ENCODE results near the gene PTK6.

The PTK6 gene

GRCh38 chr20:63544958-63545516, 7.9 kb upstream of the PTK6 start:
- no peak for DNase-seq (ENCODE audit: low read depth in 1 of 2, low spot score in 1 of 2)
- Histone ChIP-seq H3K27ac (replicated peaks) (no peak overlapping the region), H3K4me3 (replicated peaks; ENCODE audit: insufficient read depth, low read length) (no peak overlapping the region), H3K27me3 (ENCODE audit: insufficient read depth, poor library complexity, severe bottlenecking) (peaks cover 60% of the 10 kb centered on the region)
- no peak for TF ChIP-seq POLR2AphosphoS5 (IDR thresholded peaks at IDR 0.05; ENCODE audit: low read depth)
- no peak for TF ChIP-seq REST (IDR thresholded peaks at IDR 0.05; ENCODE audit: insufficient replicate concordance, low read depth)
- no peak for TF ChIP-seq SPI1 (IDR thresholded peaks at IDR 0.05; ENCODE audit: borderline replicate concordance, low read depth)
- no peak for TF ChIP-seq GABPA (IDR thresholded peaks at IDR 0.05; ENCODE audit: low read depth)
- TF ChIP-seq CTCF (IDR thresholded peaks at IDR 0.05; ENCODE audit: insufficient read depth, low read length), result no peak

- TF ChIP-seq REST (IDR thresholded peaks at IDR 0.05; ENCODE audit: insufficient replicate concordance, low read depth) (no peak), CTCF (IDR thresholded peaks at IDR 0.05; ENCODE audit: insufficient read depth, low read length) (no peak), POLR2AphosphoS5 (IDR thresholded peaks at IDR 0.05; ENCODE audit: low read depth) (no peak), SPI1 (IDR thresholded peaks at IDR 0.05; ENCODE audit: borderline replicate concordance, low read depth) (no peak), GABPA (IDR thresholded peaks at IDR 0.05; ENCODE audit: low read depth) (no peak)
- H3K27ac ChIP-seq (replicated peaks), result no peak overlapping the region
- DNase-seq (ENCODE audit: low read depth in 1 of 2, low spot score in 1 of 2), result no peak
- H3K27me3 ChIP-seq (ENCODE audit: insufficient read depth, poor library complexity, severe bottlenecking), result peaks cover 58% of the 10 kb centered on the region
- H3K4me3 ChIP-seq (replicated peaks; ENCODE audit: insufficient read depth, low read length), result no peak overlapping the region
Observed at GRCh38 chr20:63544241-63544957, 7.2 kb upstream of the PTK6 start.

GRCh38 chr20:63543733-63544132, 6.6 kb upstream of the PTK6 start:
- DNase-seq (ENCODE audit: low read depth in 1 of 2, low spot score in 1 of 2), result no peak
- H3K27me3 ChIP-seq (ENCODE audit: insufficient read depth, poor library complexity, severe bottlenecking), result peaks cover 55% of the 10 kb centered on the region
- TF ChIP-seq REST (IDR thresholded peaks at IDR 0.05; ENCODE audit: insufficient replicate concordance, low read depth), result no peak
- TF ChIP-seq CTCF (IDR thresholded peaks at IDR 0.05; ENCODE audit: insufficient read depth, low read length), result no peak
- no peak for TF ChIP-seq POLR2AphosphoS5 (IDR thresholded peaks at IDR 0.05; ENCODE audit: low read depth)
- no peak for TF ChIP-seq GABPA (IDR thresholded peaks at IDR 0.05; ENCODE audit: low read depth)
- no peak for TF ChIP-seq SPI1 (IDR thresholded peaks at IDR 0.05; ENCODE audit: borderline replicate concordance, low read depth)
- no peak overlapping the region for H3K27ac ChIP-seq (replicated peaks)
- no peak overlapping the region for H3K4me3 ChIP-seq (replicated peaks; ENCODE audit: insufficient read depth, low read length)
